Measurements from ENCODE around the gene MRFAP1.
"Not testable (repeated sequence)": the region's sequence is repeated elsewhere in the genome, so short reads cannot be mapped to it uniquely, and the experiment has no call there.

MRFAP1 gene

DNA sequence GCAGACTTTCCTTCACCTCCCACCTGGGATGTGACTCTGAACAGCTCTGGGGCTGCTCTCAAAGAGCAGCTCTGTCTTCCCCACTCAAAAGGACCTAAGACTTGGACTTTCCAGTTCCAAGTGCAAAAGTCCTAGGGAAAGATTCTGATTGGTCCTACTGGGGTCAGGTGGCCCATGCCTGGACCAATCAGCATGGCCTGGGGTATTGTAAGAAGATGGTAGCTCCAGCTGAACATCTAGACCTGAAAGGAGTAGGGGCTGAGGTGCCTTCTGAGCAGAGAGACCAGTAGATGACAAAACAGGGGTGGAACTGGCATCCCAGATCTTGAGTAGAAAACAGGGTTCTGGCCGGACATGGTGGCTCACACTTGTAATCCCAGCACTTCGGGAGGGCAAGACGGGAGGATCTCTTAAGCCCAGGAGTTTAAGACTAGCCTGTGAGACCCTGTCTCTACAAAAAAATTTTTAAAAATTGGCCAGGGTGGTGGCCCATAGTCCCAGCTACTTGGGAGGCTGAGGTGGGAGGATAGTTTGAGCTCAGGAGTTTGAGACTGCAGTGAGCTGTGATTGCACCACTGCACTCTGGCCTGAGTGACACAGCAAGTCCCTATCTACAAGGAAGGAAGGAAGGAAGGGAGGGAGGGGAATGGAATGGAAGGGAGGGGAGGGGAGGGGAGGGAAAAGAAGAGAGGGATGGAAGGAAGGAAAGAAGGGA lies 27.4 kb upstream of the MRFAP1 start:
- DNase-seq = no peak

DNA sequence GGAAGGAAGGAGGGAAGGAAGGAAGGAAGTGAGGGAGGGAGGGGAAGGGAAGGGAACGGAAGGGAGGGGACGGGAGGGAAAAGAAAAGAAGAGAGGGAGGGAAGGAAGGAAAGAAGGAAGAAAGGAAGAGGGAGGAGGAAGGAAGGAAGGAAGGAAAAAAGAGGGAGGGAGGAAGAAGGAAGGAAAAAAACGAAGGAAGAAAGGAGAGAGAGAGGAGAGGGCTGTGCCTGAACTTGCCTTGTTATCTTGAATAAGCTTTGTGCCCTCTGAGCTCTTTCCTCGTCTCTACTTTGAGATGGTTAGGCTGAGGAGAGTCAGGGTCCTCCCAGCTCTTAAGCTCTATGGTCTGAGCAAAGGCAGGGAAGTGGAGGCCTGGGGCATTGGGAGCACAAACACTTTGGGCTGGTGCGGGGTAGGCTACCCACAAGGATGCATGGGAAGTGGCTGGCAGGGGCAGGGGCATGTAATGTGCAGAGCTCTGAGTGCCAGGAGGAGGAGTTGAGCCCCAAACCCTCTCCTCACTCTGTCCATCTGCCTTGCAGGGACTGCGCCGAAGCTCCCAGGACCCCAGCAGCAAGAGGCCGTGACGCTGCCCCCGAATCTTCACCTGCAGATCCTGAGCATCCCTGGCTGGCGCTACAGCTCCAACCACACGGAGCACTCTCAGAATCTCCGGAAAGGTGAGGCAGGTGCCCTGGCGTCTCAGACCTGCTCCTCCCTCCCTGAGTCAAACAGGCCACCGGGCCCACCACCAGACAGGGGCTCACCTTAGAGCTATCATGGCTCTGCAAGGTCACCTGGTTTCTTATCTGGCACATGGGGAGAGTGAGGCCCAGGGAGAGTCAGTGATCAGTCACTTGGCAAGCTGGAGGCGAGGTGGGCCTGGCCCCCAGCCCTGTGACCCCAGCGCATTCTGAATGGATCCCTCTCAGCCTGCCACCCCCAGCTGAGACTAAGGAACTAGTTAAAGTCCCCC lies 26.5 kb upstream of the MRFAP1 start:
- DNase-seq = no peak

- no peak for DNase-seq
Measured at GRCh38 chr4:6614701-6615230, 25.7 kb upstream of the MRFAP1 start.

- no peak for DNase-seq
Measured at GRCh38 chr4:6616087-6616995, 24.1 kb upstream of the MRFAP1 start.

GRCh38 chr4:6617246-6617645 lies 23.2 kb upstream of the MRFAP1 start:
- DNase-seq = no peak

GRCh38 chr4:6618386-6619115 lies 21.9 kb upstream of the MRFAP1 start:
- no peak for DNase-seq

DNA sequence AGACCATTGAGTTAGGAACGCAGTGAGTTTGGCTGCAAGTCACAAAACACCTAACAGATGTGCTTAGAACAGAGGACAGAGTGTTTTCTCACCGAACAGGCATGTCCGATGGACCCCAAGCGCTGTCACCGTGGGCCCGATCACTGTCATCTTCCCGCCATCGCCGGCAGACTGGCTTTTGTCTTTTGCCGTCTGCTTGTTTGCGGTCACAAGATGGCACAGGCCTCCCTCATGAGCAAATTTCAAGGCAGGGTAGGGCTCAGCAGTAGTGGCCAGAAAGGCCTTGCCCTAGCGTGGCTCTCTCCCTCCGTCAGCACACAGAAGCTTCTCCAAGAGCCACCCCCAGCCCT lies 21.4 kb upstream of the MRFAP1 start:
- DNase-seq = no peak

- DNase-seq = no peak
Measured at GRCh38 chr4:6619466-6620255, 20.8 kb upstream of the MRFAP1 start.

DNA sequence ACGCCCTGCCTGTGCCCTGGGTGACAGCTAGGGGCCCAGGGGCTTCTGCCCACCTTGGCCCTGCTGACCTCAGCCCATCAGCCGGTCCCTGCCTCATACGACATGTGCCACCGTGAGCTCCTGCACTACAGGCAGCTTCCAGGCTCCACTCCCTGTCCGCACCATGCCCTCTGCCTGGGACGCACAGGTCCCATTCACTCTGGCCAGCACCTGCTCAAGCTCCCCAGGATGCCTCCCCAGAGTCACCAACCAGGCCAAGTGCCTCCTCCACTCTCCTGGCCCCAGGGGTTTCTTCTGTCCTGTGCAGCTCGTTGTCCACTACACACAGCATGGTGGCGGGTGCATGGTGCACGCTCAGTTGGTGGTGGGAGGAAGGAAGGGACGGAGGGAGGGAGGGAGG lies 20.2 kb upstream of the MRFAP1 start:
- DNase-seq = no peak

DNA sequence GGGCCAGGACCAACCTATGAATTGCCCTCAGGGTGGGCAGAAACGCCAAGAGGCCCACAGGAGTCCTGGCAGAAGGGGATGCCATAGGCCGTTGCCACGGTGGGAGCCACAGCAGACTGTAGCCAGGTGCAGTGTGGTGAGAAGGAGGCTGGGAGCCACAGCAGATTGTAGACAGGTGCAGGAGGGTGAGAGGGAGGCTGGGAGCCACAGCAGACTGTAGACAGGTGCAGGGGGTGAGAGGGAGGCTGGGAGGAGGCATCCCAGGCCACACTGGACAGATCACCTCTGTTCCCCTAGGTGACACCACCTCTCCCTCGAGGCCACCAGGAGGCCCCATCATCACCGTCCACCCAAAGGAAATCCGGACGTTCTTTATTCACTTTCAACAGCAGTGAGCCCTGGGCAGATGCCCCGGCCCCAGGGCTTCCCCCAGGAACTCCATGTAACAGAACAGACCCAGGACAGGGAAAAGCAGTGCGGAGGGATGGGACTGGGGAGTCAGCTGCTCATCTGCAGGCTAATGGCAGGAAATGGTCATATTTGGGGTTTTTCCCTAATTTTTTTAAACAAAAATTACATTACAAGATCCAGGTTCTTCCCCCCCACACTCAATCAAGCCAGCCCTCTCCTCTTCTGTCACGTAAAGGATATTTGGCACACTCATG lies 19.5 kb upstream of the MRFAP1 start:
- no peak for DNase-seq

DNA sequence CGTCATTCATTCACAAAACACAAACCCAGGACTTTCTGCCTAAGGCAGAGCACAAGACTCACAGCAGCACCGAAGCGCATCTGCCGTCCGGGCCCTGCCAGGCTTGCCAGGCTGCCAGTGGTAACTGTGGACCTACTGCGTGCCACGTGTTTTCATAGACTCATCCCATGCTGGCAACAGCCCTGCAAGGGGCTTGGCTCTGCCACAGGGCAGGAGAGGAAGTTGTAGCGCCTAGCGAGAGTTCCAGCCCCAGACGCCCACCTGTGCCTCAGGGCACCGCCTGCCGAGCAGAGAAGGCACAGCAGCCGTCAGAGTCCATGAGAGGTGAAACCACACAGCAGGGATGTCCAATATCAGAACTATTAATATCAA lies 18.9 kb upstream of the MRFAP1 start:
- DNase-seq = no peak

DNA sequence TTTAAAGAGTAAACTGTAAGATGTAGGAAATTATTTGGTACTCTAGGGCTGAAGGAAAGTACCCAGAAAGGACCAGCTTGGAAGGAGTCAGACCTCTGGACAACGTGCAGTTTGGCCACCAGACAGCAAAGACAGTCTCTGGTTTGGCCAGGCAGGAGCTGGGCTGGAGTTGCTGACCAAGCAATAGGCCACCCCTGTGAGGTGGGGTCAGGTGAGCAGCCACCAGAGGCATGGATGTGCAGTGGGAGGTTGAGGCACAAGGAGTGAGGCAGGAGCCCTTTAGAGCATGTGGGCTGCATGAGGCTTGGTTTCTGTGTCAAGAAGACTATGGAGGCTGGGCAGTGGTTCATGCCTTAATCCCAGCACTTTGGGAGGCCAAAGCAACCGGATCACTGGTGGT lies 17.7 kb upstream of the MRFAP1 start:
- DNase-seq = no peak

GRCh38 chr4:6625256-6625655 lies 15.2 kb upstream of the MRFAP1 start:
- no peak for DNase-seq

GRCh38 chr4:6626066-6626465 lies 14.4 kb upstream of the MRFAP1 start:
- DNase-seq = no peak

- DNase-seq = no peak
Measured at GRCh38 chr4:6627832-6628231, 12.7 kb upstream of the MRFAP1 start.

DNA sequence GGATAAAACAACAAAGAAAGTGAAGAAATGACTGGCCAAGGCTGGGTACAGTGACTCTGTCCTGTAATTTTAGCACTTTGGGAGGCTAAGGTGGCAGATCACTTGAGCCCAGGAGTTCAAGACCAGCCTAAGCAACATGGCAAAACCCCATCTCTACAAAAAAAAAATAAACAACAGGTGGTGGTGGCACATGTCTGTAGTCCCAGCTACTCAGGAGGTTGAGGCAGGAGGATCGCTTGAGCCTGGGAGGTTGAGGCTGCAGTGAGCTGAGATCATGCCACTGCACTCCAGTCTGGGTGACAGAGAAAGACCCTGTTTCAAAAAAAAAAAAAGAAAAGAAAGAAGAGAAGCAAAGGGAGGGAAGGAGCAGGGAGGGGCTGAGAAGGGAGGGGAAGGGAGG lies 12.0 kb upstream of the MRFAP1 start:
- DNase-seq = not testable (repeated sequence)

DNA sequence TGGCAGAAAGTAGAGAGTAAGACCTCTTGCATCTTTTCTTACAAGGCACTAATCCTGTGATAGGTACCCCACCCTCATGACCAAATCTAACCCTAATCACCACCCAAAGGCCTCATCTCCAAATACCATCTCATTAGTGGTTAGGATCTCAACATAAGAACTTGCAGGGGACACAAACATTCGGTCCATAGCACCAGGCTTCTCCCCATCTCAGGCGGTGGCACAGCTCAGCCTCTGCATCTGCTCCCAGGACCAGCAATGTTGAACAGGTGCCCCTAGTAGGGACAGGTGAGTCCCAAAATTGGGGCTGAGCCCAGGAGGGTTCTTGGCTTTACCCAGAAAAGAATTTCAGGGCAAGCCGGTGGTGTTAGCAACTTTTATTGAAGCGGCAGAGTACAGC lies 8.4 kb upstream of the MRFAP1 start:
- no peak for DNase-seq

DNA sequence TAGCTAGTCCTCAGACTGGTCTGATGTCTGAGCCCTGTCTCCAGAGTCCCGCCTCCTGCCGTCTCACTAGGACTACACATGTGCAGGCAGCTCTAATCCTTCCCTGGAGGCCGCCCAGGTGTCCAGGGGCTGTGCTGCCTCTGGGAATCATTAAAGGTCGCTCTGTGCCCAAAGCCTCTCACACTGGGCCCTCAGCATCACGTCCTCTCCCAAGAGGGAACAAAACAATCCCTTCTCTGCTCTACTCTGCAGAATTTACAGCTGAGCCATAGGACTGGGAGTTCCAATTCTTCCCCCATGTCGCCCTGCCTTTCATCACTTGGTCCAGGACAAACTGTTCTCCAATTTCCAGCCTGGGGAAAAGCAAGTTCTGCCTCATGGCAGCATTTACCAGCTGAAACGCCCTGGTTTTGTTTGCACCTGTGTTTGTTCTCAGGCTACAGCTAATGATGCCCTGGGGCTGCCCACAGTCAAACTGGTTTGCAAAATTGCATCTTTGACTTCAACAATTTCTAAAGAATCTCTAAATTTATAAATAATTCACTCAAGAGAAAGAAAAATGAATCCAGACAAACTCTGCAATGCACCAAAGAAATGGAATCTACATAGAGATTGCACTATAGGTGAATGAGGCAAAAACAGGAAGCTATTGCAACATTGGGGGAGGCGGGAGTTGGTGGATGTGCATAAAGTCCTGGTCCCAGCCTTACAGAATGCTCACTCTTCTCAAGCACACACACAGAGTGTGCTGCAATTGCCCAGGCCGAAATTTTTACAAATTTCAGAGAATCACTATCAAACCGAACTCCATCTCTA lies 7.2 kb upstream of the MRFAP1 start:
- DNase-seq = no peak

- no peak for DNase-seq
Measured at GRCh38 chr4:6634746-6635145, 5.7 kb upstream of the MRFAP1 start.

- no peak for DNase-seq
Measured at GRCh38 chr4:6639137-6639680, 1.3 kb upstream of the MRFAP1 start.
